K562 (cell line): ENCODE results near the gene CLDN25. TPM values are rescaled to one million over a fixed set of nuclear protein-coding genes. Genes with fewer than 3 reads are reported as not detected.

Experiments used
- ATAC-seq: fragments of 200-7000 bp; cut with Tn5 transposase; 3 replicates; pipeline ENCODE4 v1.9.1; 2020; ENCODE audit warnings: moderate library complexity
- BruUV-seq: library from RNA; stranded (reverse); fragments of 400-500 nt; replicated peaks from 2 replicates; lab custom pipeline; 2021; lab: Mats Ljungman, UMichigan
- CTCF ChIA-PET: fragments of 300-600 bp; formaldehyde crosslinking; extraction: SDS; loops from one replicate; lab custom pipeline; 2021; ENCODE audit warnings: low intra/inter-chr PET ratio; lab: Yijun Ruan, JAX
- POLR2A ChIA-PET: fragments of 300-600, 350-650 bp; sonication (Branson Sonifier 250); formaldehyde crosslinking; extraction: SDS; loops from one replicate; lab custom pipeline; 2021; ENCODE audit warnings: antibody characterized with exemption, inconsistent platforms; lab: Yijun Ruan, JAX
- DNase-seq, 4 experiments: peaks; one replicate each; pipeline versions ENCODE4 v3.0.0 to v3.0.0-alpha.2; 2011 to 2018; ENCODE audit warnings: low spot score in 3 of 4, mixed read lengths in 3 of 4; ENCODE audit errors: extremely low read depth in 1 of 4
- FAIRE-seq: peaks from 2 replicates; lab custom pipeline; 2011; peaks lifted over from hg19 to GRCh38; lab: Jason Lieb, UNC
- H2AFZ ChIP-seq: 2 replicates; pipeline ENCODE4 v1.6.0; 2011; ENCODE audit warnings: low read depth, low read length, control low read depth, inconsistent platforms
- H3K27ac ChIP-seq: fragments of 200-600 bp; 3 replicates; pipeline ENCODE4 v1.8.0; 2011; ENCODE audit warnings: low read depth, mild to moderate bottlenecking, control low read depth, inconsistent platforms, low read length, moderate library complexity, mixed read lengths; ENCODE audit errors: extremely low read depth
- H3K27me3 ChIP-seq, 2 experiments: fragments of 300-600 bp in 1 of 2; 2 replicates in 1 of 2; 3 replicates in 1 of 2; pipeline versions ENCODE4 v1.6.0 to v1.8.0; 2011; ENCODE audit warnings: inconsistent platforms in 2 of 2, low read length in 2 of 2, mild to moderate bottlenecking in 1 of 2, mixed read lengths in 1 of 2, moderate library complexity in 1 of 2; ENCODE audit not compliant: control insufficient read depth in 2 of 2, insufficient read depth in 2 of 2
- H3K36me3 ChIP-seq: fragments of 300-600 bp; 3 replicates; pipeline ENCODE4 v1.8.0; 2011; ENCODE audit warnings: mild to moderate bottlenecking, low read length, inconsistent platforms; ENCODE audit not compliant: control insufficient read depth, insufficient read depth
- H3K4me1 ChIP-seq, 2 experiments: fragments of 200-600 bp in 1 of 2; replicated peaks in 1 of 2; 2 replicates in 1 of 2; 3 replicates in 1 of 2; pipeline versions ENCODE4 v1.5.1 to v1.8.0; 2011; ENCODE audit warnings: inconsistent platforms in 2 of 2, low read length in 2 of 2, mild to moderate bottlenecking in 1 of 2, mixed read lengths in 1 of 2, moderate library complexity in 1 of 2; ENCODE audit not compliant: control insufficient read depth in 2 of 2, insufficient read depth in 2 of 2
- H3K4me2 ChIP-seq: 2 replicates; pipeline ENCODE4 v1.6.1; 2011; ENCODE audit warnings: low read length, control low read depth, inconsistent platforms, mixed read lengths; ENCODE audit not compliant: insufficient read depth
- H3K4me3 ChIP-seq: fragments of 200-600 bp; sonication (generic), shearing (Covaris generic); 2 replicates; pipeline ENCODE4 v1.5.1; 2016; ENCODE audit warnings: control low read depth, inconsistent platforms
- H3K79me2 ChIP-seq: fragments of 200-600 bp; 3 replicates; pipeline ENCODE4 v1.8.0; 2011; ENCODE audit warnings: low read length, inconsistent platforms; ENCODE audit not compliant: control insufficient read depth, insufficient read depth
- H3K9ac ChIP-seq, 2 experiments: 2 replicates each; pipeline versions ENCODE4 v1.6.0 to v1.6.1; 2011; ENCODE audit warnings: low read depth in 2 of 2, low read length in 2 of 2, control low read depth in 1 of 2, inconsistent platforms in 1 of 2, mild to moderate bottlenecking in 1 of 2, mixed read lengths in 1 of 2; ENCODE audit not compliant: insufficient read depth in 1 of 2
- H3K9me1 ChIP-seq: one replicate; pipeline ENCODE4 v1.6.0; 2011; ENCODE audit warnings: inconsistent platforms, mild to moderate bottlenecking, low read length, moderate library complexity; ENCODE audit not compliant: control insufficient read depth, insufficient read depth
- H3K9me3 ChIP-seq: replicated peaks from 2 replicates; pipeline ENCODE4 v1.5.1; 2011; ENCODE audit warnings: low read depth, low read length, inconsistent platforms; ENCODE audit not compliant: control insufficient read depth, insufficient read depth
- H4K20me1 ChIP-seq: replicated peaks from 2 replicates; pipeline ENCODE4 v1.6.1; 2011; ENCODE audit warnings: low read length, inconsistent platforms, mixed read lengths; ENCODE audit not compliant: control insufficient read depth, insufficient read depth
- ASH1L ChIP-seq: fragments of 450-650 bp; IDR thresholded peaks from 2 replicates; pipeline ENCODE4 v1.6.1; 2018; ENCODE audit warnings: borderline replicate concordance, mild to moderate bottlenecking, low read depth; ENCODE audit not compliant: partially characterized antibody
- C11orf30 ChIP-seq: fragments of 450-650 bp; IDR thresholded peaks from 2 replicates; pipeline ENCODE4 v1.6.1; 2016; ENCODE audit warnings: low read depth, mild to moderate bottlenecking
- CC2D1A ChIP-seq: fragments of 450-650 bp; IDR thresholded peaks from 2 replicates; pipeline ENCODE4 v1.6.1; 2017; ENCODE audit warnings: mild to moderate bottlenecking
- DNMT1 ChIP-seq: fragments of 450-650 bp; IDR thresholded peaks from 2 replicates; pipeline ENCODE4 v1.6.1; 2016; ENCODE audit warnings: antibody characterized with exemption, mild to moderate bottlenecking
- HNRNPL ChIP-seq: fragments of 200-400 bp; formaldehyde crosslinking; IDR thresholded peaks from 2 replicates; pipeline ENCODE4 v1.6.1; 2017; ENCODE audit warnings: low read depth, mild to moderate bottlenecking, low read length
- KLF10 ChIP-seq: fragments of 250-450 bp; sonication (Bioruptor Pico); IDR thresholded peaks from 2 replicates; pipeline ENCODE4 v1.6.1; 2021; ENCODE audit warnings: matching md5 sums
- TBL1XR1 ChIP-seq, 2 experiments: IDR thresholded peaks; 2 replicates each; pipeline ENCODE4 v1.6.1; 2012; ENCODE audit warnings: improper control_type of control experiment in 2 of 2, low read length in 2 of 2, mild to moderate bottlenecking in 1 of 2
- XRCC3 ChIP-seq: fragments of 450-650 bp; IDR thresholded peaks from 2 replicates; pipeline ENCODE4 v1.6.1; 2017; ENCODE audit warnings: mild to moderate bottlenecking, moderate library complexity
- ZNF316 ChIP-seq: fragments of 450-650 bp; IDR thresholded peaks from 2 replicates; pipeline ENCODE4 v1.6.1; 2016
- ZNF444 ChIP-seq: fragments of 250-450 bp; sonication (Bioruptor Pico); IDR thresholded peaks from 2 replicates; pipeline ENCODE4 v1.4.0; 2020; ENCODE audit warnings: mild to moderate bottlenecking, moderate library complexity
- WGBS: fragments of 100-300 bp; shearing (Covaris generic); methylation state at CpG from one replicate; pipeline ENCODE4 v1.1.6; 2016; ENCODE audit warnings: low coverage, mixed read lengths; ENCODE audit not compliant: insufficient coverage; ENCODE audit errors: missing lambda C conversion rate; 5-methylcytosine and 5-hydroxymethylcytosine counted together
- in situ Hi-C: fragments of 300-500 bp; cut with MboI; formaldehyde crosslinking; loops from 4 replicates; pipeline ENCODE4 v1.15.0; 2018; ENCODE audit warnings: inconsistent platforms, mixed read lengths
- intact Hi-C: fragments of 100-400 bp; cut with micrococcal nuclease; formaldehyde crosslinking; loops from 2 replicates; pipeline ENCODE4 v1.14.2; 2022
- polyA plus RNA-seq, 8 experiments: library from polyadenylated mRNA; depleted of rRNA in 4 of 8; stranded (reverse) in 5 of 8; unstranded in 3 of 8; fragments of >200 nt; fragmentation: Nextera tagmentation in 2 of 8; fragmentation: Illumina TruSeq in 1 of 8; extraction: Ambion mirVana in 2 of 8; extraction: Trizol in 1 of 8; gene quantifications; 2 replicates each; pipeline versions ENCODE4 v1.2.1 to v1.2.3, GENCODE V29; 2011 to 2014; ENCODE audit warnings: inconsistent platforms in 1 of 8, missing spikeins in 1 of 8
- total RNA-seq, 7 experiments: library from RNA; depleted of rRNA in 6 of 7; stranded (reverse); fragments of >200 nt in 6 of 7; fragmentation: Illumina TruSeq in 2 of 7; extraction: Trizol in 2 of 7; gene quantifications; 2 replicates each; pipeline versions ENCODE4 v1.2.1 to v1.2.3, GENCODE V29; 2011 to 2021; ENCODE audit warnings: low replicate concordance in 1 of 7
- TF ChIP-seq, protein P1 (sequence below): IDR thresholded peaks from 2 replicates; pipeline ENCODE4 v1.6.1; 2011; ENCODE audit warnings: borderline replicate concordance, low read depth, mild to moderate bottlenecking, moderate library complexity, low read length; ENCODE audit not compliant: insufficient read depth, poor library complexity, severe bottlenecking
- TF ChIP-seq, protein P2 (sequence below), 2 experiments: fragments of 200-800 bp in 1 of 2; sonication (Bioruptor generic) in 1 of 2; sonication (generic) in 1 of 2; formaldehyde crosslinking in 1 of 2; IDR thresholded peaks in 1 of 2; conservative IDR thresholded peaks in 1 of 2; 2 replicates each; pipeline versions ENCODE4 v1.5.0 to v1.6.1; 2016 to 2020; ENCODE audit warnings: missing compliant biosample characterization in 1 of 2, missing genetic modification characterization in 1 of 2, missing genetic modification reagents in 1 of 2

The CLDN25 gene
- total and polyA plus RNA-seq, 9 of the 15 experiments (the other 6 are each of a cell fraction or from before 2014, with no cell fraction given) = not detected

DNA sequence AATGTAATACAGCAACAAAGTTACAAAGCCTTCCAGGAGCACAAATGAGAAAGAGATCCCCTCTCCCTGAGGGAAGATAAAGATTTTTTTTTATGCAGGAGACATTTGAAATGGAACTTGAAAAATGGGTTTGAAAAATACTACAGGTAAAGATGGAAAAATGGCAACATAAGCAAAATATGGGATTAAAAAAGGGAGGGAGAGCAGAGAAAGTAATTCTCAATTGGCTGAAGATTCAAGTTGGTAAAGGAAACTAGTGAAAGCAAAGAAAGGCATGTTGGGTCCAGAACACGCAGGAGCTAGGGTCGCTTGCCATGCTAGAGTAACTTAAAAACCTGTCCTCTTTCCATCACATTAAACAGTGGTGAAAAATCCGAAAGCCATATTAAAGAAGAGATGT, 7.6 kb upstream of the CLDN25 start:
- H2AFZ ChIP-seq = no peak overlapping the region
- H3K36me3 ChIP-seq = peaks cover 28% of the 10 kb centered on the region
- ATAC-seq (no peak), FAIRE-seq (no peak), DNase-seq (no peak)
- H3K27me3 ChIP-seq = peaks cover 0 to 5% of the 10 kb centered on the region in 2 experiments; a peak in 4 of 5 replicates
- H3K79me2 ChIP-seq = peaks cover 25% of the 10 kb centered on the region
- ChIA-PET POLR2A (interaction anchor here (1.2 kb wide), 1 partner anchor 29 kb away, joined by 3 read pairs; no protein-coding TSS in a partner anchor), CTCF (no interaction called here)
- H4K20me1 ChIP-seq = no peaks in the 10 kb centered on the region
- H3K4me1 ChIP-seq = peaks cover 4 to 6% of the 10 kb centered on the region in 2 experiments; a peak in 3 of 5 replicates
- TF ChIP-seq C11orf30 = peak; percentile 53
- TF ChIP-seq, protein P1, sequence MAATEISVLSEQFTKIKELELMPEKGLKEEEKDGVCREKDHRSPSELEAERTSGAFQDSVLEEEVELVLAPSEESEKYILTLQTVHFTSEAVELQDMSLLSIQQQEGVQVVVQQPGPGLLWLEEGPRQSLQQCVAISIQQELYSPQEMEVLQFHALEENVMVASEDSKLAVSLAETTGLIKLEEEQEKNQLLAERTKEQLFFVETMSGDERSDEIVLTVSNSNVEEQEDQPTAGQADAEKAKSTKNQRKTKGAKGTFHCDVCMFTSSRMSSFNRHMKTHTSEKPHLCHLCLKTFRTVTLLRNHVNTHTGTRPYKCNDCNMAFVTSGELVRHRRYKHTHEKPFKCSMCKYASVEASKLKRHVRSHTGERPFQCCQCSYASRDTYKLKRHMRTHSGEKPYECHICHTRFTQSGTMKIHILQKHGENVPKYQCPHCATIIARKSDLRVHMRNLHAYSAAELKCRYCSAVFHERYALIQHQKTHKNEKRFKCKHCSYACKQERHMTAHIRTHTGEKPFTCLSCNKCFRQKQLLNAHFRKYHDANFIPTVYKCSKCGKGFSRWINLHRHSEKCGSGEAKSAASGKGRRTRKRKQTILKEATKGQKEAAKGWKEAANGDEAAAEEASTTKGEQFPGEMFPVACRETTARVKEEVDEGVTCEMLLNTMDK = no peak
- TF ChIP-seq ASH1L = no peak
- peak; percentile 85 for TF ChIP-seq ZNF316
- TF ChIP-seq TBL1XR1 (IDR thresholded peaks at IDR 0.05; ENCODE audit: low read length in 2 of 2) = no peak
- no peak for TF ChIP-seq CC2D1A
- no peak for TF ChIP-seq DNMT1
- TF ChIP-seq, protein P2, sequence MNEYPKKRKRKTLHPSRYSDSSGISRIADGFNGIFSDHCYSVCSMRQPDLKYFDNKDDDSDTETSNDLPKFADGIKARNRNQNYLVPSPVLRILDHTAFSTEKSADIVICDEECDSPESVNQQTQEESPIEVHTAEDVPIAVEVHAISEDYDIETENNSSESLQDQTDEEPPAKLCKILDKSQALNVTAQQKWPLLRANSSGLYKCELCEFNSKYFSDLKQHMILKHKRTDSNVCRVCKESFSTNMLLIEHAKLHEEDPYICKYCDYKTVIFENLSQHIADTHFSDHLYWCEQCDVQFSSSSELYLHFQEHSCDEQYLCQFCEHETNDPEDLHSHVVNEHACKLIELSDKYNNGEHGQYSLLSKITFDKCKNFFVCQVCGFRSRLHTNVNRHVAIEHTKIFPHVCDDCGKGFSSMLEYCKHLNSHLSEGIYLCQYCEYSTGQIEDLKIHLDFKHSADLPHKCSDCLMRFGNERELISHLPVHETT (CRISPR knock-in tag; conservative IDR thresholded peaks at IDR 0.05 in 1 of 2, IDR thresholded peaks at IDR 0.05 in 1 of 2) = no peak
- no peak for TF ChIP-seq KLF10 (CRISPR knock-in tag)
- no peak for TF ChIP-seq XRCC3
- TF ChIP-seq HNRNPL = no peak
- no peak for TF ChIP-seq ZNF444
- intact Hi-C loops (no loop called here), in situ Hi-C loops (no loop called here)
- peak overlapping the region; percentile 92; the same call in 1 of the 2 replicates for H3K4me2 ChIP-seq
- no TSS peak for BruUV-seq
- no peak overlapping the region for H3K27ac ChIP-seq
- peak overlapping the region in 1 of 2 experiments; percentile 5; a peak in 1 of 4 replicates for H3K9ac ChIP-seq
- peak overlapping the region; percentile 83; the same call in 1 of the 2 replicates for H3K4me3 ChIP-seq
- H3K9me3 ChIP-seq = no peaks in the 10 kb centered on the region
- H3K9me1 ChIP-seq = no peaks in the 10 kb centered on the region
- WGBS = 69% methylated on average over 3 of the region's 3 CpGs
